Stimulated activated CD4-positive, alpha-beta T cell treated with anti-CD3 and anti-CD28 coated beads, TNF-alpha, amount 100 ng/mL, for 4 hours (primary cell): ENCODE results near the gene SMC6.
A peak's percentile ranks its signal among the peaks of the same experiment; 100 is the strongest.

Source experiments
- DNase-seq, 3 experiments: peaks; one replicate each; pipeline ENCODE4 v3.0.0-alpha.2; 2020; ENCODE audit warnings: low read depth in 3 of 3

SMC6 gene

GRCh38 chr2:17765398-17765797 lies 11.8 kb upstream of the SMC6 start:
- DNase-seq, result no peak

GRCh38 chr2:17763641-17764333 lies 10.2 kb upstream of the SMC6 start:
- no peak for DNase-seq

GRCh38 chr2:17762451-17762850 lies 8.8 kb upstream of the SMC6 start:
- no peak for DNase-seq

- DNase-seq, result no peak
These were observed 6.2 kb upstream of the SMC6 start for GRCh38 chr2:17759805-17760204.

- DNase-seq, result no peak
These were observed 4.5 kb upstream of the SMC6 start for GRCh38 chr2:17758118-17758517.

- DNase-seq, result no peak
These were observed 3.7 kb upstream of the SMC6 start for GRCh38 chr2:17757321-17757720.

GRCh38 chr2:17756668-17757067 lies 3.1 kb upstream of the SMC6 start:
- DNase-seq, result no peak

- DNase-seq, result no peak
These were observed 1.3 kb upstream of the SMC6 start for GRCh38 chr2:17754773-17755425.

GRCh38 chr2:17752892-17753802 lies 463 bp downstream of the SMC6 start:
- DNase-seq, result peak in 1 of 3 experiments; percentile 7

- DNase-seq, result no peak
These were observed 1.4 kb downstream of the SMC6 start for GRCh38 chr2:17752246-17752645.

- DNase-seq, result no peak
These were observed 3.7 kb downstream of the SMC6 start for GRCh38 chr2:17749753-17750438.

- DNase-seq, result no peak
These were observed 4.9 kb downstream of the SMC6 start for GRCh38 chr2:17748745-17749144.

GRCh38 chr2:17747684-17748452 lies 5.7 kb downstream of the SMC6 start:
- no peak for DNase-seq

- DNase-seq, result no peak
These were observed 13.4 kb downstream of the SMC6 start for GRCh38 chr2:17740203-17740602.

GRCh38 chr2:17736989-17737388 lies 16.6 kb downstream of the SMC6 start:
- no peak for DNase-seq

GRCh38 chr2:17735864-17736263 lies 17.7 kb downstream of the SMC6 start:
- no peak for DNase-seq

GRCh38 chr2:17733599-17733998 lies 20.0 kb downstream of the SMC6 start:
- no peak for DNase-seq

- DNase-seq, result no peak
These were observed 23.7 kb downstream of the SMC6 start for GRCh38 chr2:17729880-17730279.

GRCh38 chr2:17728210-17728609 lies 25.4 kb downstream of the SMC6 start:
- DNase-seq, result no peak

GRCh38 chr2:17719562-17720371 lies 33.8 kb downstream of the SMC6 start:
- DNase-seq, result no peak
